ENCODE measurements around the gene DUSP10.

DUSP10 gene

DNA sequence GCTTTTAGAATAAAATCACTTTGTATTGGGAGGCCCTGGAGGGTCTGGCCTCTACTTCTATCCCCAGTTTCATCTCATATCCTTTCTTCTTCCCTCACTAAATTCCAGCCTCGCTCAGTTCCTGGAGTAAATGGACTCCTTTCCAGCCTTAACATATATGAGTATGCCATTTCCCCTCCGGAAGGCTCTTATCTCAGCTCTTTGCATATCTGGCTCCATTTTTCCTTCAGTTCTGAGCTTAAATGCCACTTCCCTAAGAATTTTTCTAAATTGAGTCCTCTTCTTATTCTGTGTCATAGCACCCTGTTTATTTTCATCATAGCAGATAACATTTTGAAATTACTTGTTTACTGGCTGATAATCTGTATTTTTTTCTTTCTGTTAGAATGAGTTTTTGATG is 20.2 kb upstream of the DUSP10 start:
- no peak for DNase-seq

DNA sequence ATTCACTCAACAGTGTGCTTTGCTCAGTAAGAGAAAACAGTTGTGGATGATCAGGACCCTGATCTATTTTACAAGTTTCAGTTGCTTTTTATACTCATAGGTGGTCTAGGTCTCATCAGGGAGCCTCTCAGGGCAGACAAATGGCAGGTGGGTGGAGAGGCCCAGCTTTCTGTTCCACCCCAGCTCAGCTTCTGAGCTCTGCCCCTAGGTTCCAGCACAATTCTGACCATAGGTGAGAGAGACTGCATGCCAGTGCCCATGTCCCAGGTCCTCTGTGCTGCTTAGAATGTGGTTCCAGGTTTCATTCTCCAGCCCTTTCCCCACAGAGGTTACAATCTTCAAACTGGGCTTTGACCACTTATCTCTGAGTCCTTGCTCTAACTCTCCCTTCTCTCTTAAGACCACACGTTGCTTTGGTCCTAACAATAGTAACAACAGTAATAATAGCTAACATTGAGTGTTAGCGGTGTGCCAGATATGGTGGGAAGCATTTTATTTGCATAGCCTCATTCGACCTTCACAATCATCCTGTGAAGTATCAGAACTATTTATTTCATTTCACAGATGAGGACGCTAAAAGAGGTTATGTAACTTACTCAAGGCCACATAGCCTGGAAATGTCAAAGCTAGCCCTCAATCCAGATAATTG is 19.6 kb upstream of the DUSP10 start:
- DNase-seq, result no peak

DNA sequence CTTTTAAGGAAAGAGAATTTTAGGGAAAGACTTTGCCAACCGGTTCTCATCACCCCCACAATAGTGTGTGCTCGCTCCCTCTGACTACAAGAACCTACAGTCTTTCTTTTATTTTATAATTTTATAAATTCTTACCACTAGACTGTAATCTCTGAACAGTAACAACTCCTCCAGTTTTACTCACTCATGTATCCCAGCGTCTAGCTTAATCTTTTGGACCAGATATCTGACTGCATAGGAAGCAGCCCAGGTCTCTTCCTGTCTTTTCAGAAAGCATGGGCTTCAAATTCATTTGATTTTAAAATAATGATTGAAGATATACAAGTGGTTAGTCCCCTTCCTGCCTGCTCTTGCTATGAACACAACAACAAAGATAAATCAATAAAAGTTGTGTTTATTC is 19.0 kb upstream of the DUSP10 start:
- no peak for DNase-seq

DNA sequence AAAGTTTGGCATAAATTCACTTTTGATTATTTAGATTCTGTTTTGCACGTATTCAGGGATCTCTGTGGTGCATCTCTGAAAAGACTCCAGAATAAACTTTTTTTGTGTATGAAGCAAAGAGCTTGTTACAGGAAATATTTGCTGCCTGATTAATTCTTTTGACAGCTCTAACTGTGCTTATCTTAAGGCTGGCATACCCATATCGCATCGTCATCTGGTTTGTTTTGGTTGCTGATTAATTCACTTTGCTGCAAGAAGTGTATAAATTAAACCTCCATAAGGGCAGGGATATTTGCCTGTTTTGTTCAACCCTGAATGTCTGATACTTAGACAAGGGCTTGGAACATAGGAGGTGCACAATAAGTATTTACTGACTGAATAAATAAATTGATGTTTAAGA is 17.5 kb upstream of the DUSP10 start:
- no peak for DNase-seq

DNA sequence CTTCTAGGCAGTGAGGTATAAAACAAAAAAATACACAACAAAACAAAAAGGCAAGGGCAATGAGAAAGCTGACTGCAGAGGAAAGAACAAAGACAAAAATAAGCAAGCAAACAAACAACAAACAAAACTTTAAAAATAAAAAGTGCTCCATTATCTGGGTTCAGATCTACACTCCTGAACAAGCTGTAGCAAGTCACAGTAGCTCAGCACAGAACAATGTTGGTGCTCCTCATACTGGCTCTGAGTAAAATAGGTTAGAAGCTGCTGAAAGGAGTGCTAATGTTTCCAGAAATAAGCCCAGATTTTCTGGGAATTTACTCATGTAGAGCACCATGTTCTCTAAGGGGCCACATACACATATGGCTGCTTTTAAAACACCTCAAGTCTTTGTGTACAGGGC is 16.6 kb upstream of the DUSP10 start:
- no peak for DNase-seq

DNA sequence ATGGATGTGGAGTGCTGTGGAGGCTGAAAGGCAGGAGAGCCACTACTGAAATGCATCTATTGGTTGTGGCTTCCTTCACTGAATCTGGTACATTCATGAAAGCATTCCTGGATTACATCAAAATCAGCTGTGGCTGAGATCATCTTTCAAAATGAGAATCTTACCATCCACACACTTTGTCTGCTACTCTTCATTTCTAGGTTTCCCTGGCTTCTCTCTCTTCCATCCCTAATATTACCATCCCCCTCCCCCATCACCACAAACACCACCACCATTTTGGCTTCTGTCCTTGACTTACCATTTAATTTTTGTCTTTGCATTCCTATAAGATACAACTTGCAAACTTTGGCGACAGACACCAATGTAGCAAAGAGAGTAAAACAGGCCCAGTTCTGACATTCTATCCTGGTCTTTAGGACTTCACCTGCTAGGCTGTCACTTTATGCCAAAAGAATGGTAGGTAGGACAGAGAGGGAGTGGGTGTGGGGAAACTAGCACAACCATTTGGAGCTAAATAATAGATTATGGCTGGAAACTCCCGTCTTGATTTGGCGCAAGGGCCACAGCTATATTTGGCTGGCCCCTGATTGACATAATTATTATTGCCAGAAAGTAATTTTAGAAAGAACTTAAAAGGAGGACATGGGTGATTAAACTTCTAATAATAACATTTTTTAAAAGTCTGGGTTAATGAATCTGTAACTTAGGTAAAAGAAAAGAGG is 15.1 kb upstream of the DUSP10 start:
- no peak for DNase-seq

DNA sequence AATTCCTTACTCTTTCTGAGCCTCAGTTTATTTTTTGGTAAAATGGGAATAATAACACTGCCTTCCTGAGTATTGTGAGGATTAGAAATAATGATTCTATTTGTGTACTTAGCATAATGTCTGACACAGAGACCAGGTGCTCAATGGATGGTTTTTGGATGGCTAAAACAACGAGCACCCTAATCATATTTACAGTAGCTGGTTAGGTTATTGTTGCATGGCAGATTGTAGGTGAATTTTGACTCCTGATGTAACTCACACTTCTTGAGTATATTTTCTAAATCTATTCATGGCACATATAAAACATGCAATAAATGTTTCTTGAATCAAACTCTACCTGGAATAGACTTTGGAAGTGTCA is 11.9 kb upstream of the DUSP10 start:
- no peak for DNase-seq

DNA sequence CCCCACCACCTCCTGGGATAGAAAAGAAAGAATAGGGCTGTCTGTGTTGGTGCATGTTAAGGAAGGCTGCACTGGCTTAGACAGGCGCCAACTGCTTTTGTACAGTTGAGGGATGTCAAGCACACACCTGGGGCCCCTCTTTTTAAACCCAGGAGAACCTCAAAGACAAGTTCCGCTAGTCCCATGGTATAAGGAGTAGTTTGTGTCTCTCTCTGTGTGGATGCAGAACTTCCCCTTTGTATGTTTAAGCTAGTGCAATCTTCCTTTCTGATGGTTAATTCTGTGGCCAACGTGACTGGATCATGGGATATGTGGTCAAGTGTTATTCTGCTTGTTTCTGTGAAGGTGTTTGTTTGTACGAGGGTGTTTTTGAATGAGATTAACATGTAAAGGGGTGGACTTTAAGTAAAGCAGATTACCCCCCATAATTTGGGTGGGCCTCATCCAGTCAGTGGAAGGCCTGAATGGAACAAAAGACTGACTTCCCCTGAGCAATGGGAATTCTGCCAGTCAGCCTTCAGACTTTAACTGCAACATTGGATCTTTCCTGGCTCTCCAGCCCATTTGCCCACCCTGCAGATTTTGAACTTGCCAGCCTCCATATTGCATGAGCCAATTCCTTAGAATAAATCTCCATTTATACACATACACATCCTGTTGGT is 9.5 kb upstream of the DUSP10 start:
- no peak for DNase-seq

DNA sequence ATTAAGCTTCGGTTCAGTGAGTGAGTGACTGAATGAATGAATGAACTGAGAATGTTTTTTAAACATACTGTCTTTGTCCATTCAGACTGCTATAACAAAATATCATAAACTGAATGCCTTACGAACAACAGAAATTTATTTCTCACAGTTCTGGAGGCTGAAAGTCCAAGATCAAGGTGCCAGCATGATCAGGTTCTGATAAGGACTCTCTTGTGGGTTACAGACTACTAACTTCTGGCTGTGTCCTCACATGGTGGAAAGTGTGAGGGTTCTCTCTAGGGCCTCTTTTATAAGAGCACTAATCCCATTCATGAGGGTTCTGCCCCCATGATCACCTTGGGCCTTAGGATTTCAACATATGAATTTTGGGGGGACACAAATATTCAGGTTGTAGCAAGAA is 7.1 kb upstream of the DUSP10 start:
- DNase-seq, result no peak

DNA sequence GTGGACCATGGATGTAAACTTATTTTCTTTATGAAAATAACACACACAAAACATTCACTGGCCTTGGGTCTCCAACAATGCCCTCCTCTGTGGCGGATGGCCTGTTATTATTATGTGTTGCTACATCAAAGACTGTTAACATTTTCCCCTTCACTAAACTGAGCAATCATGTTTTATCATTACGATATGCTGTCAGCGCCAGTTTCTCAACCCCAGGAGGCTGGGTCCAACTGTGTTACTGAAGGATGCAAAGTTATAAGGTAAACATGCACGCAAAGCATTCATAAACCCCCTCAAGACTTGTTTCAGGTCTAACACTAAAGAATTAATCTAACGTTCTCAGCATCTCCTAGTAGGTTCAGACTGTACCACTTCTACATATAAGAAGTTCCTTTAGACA is 6.0 kb upstream of the DUSP10 start:
- DNase-seq, result no peak

DNA sequence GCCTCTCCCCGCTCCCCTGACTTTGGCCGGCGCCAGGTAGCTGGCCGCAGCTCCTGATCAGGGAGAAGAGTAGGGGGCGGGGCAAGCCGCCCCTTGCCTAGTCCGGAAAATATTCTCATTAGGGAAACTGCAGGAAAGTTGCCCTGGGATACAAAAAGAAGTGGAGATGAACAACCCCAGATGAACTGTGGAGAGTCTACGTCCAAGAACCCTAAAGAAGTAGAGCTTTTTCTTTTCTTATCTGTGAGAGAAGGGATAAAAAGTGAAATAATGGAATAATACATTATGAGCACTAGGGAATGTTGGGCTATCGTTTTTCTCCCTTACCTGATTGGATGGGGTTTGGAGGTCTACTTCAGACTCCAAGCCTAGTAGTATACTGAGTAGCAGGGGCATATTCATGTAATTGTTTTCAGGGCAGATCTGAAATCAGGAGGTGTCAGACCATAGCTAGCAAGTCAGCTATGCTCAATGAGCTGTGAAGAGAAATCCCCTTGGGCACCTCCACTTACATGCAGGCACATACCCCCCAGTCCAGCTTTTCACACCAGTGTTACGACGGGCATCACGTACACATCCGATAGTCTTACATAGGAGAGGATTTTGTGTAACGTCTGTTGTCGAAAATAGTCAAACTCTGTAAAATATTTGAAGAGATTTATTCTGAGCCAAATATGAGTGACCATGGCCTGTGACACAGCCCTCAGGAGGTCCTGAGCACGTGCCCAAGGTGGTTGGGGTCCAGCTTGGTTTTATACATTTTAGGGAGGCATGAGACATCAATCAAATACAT is 1.7 kb upstream of the DUSP10 start:
- no peak for DNase-seq

DNA sequence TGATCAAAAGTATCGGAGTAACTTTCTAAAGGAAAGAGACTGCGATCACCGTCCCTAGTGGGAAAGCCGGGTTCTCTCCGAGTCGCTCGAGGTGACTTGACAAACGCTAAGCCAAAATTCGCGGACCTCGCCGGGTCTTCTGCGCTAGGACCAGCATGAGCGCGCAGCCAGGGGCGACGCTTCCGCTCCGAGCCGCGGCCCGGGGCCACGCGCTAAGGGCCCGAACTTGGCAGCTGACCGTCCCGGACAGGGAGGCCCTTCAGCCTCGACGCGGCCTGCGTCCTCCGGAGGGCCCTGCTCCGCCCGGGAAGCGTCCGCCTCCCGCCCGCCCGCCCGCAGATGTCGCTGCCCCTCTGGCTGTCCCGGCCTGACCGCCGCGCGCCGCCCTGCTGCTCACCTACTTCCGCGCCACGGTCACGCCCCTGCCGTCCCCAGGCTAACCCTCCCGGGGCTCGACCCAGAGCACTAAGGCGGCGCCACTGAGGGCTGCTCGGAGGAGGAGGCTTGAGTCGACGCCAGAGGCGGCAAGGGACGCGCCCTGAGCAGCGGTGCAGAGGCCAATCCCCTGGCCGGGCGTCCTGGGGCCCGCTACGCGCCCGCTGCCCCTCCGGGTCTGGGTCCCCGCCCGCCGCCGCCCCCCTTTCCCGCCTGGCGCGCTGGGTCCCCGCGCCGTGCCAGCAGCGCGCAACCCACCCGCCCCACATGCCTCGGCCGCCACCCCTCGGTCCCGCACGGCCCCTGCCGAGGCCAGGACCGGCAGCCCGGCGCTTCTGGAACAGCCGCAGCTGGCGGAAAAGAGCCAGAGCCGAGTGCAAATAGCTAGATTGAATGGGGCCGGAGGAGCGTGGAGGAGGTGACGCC is 896 bp upstream of the DUSP10 start:
- peak; percentile 85 for DNase-seq

DNA sequence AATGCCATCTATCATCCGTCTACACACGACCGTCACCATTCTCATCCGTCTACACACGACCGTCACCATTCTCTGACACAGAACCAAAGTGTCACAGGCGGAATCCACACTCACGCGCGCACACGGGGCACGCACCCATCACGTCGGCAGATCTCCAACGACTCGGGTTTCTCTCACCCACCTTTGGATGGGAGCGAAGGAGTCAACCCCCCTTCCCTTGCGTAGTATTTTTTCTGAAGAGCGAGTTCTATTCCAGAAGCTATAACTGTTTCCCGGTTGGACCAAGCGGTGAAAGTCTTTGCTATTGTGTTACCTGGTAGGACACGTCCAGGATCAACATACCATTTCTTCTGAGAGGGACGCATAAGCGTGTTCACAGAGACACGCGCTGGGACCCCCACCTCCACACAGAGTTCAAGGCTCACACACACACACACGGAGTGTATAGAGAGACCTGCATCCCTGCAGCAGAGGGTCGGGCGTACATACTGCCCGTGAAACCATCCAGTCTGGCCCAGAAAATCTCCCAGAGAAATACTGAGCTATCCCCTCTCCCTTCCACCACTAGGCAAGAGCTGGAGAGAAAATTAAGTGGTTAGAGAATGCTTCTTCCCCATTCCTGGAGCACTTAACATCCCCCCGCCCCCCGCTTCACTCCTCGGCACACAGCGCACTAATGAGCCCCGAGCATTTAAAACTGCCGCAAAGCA is 741 bp downstream of the DUSP10 start:
- DNase-seq, result no peak

DNA sequence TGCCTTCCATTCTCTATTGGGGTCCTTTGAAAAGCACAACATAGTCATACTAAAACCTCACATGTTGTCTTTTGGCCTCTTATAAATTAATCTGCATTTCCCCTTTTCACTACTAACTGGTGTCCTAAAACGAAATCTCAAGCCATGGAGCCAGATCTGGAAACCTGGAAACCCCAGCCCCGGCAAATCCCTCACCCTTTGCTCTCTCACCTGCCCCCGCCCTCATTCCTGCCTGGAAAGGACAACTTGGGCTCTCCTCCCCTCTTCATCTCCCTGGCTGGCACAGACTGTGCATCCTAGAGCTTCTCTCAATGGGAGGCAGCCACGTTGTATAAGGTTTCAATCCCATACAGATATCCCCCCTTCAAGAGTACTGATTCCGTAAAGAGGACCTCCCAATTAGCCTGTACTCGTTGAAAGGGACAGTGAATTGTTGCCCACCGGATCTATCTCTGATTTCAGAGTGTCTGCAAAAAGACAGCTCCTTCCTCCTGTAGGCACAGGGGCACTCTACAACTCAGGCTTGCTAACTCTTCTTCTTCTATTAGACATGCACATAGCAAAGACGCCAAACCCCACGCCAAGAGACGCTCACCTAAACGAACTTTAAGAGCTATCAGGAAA is 1.4 kb downstream of the DUSP10 start:
- no peak for DNase-seq

DNA sequence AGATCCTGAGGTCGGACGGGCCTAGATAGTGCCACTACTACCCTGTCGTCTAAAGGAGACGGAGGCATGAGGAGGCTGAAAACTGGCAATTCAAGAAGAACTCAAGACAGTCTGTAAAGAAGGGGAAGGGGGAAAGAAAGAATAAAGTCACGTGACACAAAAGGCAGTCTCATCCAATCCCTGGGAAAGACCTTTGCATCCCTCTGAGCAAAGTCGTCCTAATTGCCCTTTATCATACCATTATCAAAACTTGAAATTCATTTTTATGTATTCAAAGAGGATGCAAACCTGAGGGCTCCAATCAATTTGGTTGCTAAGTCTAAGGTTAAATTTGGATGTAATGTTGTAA is 2.2 kb downstream of the DUSP10 start:
- DNase-seq, result no peak

DNA sequence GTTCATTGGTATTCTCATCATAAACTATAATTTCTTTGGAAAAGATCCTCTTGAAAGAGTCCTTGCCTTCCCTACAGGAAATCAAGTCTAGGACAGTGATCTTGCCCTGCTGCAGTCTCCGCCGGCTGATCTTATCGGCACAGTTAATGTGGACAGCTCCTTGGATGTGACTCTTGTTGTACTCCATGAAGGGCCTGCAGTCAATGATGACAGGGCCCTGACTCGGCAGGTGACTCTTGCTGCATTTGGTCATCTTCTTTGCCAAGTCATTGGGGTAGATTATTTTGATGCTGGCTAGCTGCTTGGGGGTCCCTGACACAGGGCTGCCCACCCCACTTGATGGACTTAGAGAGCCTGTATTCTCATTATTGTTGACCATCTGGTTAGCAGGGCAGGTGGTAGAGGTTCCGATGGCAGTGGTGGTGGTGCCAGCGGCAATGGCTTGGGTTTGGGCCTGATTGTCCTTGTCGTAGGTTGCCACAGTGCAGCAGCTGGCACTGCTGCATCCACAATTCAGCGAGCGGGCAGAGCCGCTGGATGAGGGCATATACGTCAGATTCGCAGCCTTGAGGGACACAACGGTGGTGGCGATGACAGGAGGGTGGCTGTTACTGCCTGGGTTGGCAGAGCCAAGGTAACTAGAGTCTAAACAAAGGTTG is 2.7 kb downstream of the DUSP10 start:
- DNase-seq, result no peak

DNA sequence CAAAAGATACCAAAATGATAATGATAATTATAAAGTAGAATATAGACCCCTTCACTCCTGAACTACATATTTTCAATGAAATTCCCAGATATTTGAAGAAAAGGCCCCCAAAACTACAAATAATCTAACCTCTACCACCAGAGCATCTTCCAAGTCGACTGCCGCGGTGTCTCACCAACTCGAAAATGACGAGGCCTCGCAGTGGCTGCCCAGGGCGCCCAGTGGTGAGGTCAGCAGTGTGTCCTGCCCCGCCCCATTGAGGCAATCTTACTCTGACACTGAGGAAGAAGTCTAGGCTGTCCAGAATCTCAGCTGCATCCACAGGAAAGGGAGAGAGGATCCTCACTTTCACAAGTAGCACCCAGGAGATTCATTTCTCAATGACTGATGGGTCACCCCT is 5.2 kb downstream of the DUSP10 start:
- no peak for DNase-seq

DNA sequence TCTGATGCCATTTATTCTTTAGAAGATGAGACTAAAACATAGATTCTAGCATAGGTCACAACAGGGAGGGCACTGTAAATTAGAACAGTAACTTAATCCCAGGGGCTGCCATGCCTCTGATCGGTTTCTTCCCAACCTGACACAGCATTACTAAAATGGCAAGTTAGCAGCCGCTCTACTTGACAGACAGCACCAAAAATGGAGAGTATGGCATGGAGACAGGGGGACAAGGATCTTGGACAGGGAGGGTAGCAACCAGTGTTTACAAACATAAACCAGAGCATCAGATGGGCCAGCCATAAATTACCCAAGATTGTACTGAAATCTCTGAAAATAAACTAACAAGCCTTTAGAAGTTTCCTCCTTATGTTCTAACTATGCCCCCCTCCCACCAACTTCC is 5.9 kb downstream of the DUSP10 start:
- no peak for DNase-seq

DNA sequence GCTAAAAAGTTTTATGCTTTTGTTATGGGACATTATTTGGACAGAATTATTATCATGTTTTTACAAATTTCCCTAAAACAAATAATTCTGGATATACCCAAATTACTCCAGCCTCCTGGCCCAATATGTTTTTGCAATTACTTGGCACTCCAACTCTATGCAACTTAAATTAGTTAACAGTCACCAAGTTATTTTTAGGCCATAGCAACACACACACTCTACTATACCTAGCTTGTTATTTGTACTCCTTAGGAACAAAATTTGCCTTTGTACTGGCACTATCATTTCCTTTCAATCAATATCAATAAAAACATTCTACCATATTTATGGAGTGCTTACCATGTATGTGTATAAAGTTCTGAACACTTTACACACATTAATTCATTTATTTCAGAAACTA is 7.7 kb downstream of the DUSP10 start:
- DNase-seq, result no peak

DNA sequence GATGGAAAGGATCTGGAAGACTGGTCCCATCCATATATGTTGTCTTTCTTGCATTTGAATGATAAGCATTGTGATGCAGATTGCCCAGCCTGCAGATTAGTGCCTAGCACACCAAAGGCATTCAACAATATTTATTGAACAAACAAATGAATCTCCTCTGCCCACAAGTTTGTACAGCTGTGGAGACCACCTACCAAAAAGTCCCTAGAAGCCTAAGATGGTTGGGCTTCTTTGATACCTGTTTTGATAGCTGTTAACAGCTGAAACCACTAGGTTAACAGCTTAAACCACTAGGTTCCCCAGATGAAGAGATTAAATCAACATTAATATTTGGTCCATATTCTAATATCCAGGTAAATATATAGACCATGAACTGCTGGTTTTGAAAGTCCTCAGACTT is 9.8 kb downstream of the DUSP10 start:
- no peak for DNase-seq

DNA sequence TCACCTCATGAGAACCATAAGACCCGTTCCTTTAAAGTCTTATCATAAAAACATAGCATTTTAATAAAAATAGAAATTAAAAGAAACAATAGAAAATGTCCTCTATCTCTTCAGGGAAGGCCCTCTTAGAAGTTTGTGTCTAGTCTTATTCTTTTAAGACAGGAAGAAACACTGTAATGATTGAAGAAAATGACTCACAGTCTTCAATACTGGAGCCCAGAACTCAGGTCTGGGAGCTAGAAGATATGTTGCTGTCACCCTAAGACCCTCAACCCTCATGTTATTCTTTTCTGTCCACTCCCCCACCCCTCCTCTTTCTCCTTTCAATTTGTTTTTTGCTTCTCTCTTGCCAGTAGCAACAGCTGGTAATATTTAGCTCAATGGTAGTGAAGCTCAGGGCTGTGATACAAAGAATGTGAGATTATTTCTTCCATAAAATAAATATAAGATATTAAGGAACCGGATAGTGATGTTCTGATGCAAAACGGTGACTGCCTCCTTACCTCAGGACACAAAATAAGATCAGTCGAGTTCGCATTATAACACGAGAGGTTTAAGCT is 12.0 kb downstream of the DUSP10 start:
- no peak for DNase-seq

Data from DMS153 (cell line).